ENCODE data around the gene CNOT6L.

DNA sequence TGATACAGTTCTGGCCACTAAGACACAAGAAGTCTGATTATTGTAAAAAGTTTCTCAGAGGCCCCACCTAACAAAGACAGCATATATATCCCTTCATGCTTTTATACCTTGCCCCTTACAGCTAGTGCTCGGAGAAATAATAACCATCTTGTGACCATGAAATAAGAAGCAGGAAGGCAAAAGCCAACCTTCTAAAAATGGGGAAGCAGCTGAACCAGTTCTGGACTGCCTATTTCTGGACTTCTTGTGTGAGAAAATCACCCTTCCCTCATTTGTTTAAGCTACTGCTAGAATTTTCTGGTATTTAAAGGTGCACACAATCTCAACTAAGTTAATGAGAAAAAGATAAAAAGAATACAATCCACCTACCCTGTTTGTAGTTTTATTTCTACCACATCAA, 87.5 kb downstream of the CNOT6L start:
- TF ChIP-seq, protein P1, sequence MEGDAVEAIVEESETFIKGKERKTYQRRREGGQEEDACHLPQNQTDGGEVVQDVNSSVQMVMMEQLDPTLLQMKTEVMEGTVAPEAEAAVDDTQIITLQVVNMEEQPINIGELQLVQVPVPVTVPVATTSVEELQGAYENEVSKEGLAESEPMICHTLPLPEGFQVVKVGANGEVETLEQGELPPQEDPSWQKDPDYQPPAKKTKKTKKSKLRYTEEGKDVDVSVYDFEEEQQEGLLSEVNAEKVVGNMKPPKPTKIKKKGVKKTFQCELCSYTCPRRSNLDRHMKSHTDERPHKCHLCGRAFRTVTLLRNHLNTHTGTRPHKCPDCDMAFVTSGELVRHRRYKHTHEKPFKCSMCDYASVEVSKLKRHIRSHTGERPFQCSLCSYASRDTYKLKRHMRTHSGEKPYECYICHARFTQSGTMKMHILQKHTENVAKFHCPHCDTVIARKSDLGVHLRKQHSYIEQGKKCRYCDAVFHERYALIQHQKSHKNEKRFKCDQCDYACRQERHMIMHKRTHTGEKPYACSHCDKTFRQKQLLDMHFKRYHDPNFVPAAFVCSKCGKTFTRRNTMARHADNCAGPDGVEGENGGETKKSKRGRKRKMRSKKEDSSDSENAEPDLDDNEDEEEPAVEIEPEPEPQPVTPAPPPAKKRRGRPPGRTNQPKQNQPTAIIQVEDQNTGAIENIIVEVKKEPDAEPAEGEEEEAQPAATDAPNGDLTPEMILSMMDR (IDR thresholded peaks at IDR 0.05; ENCODE audit: poor library complexity, severe bottlenecking) = no peak
- TF ChIP-seq MXI1 (conservative IDR thresholded peaks at IDR 0.05; ENCODE audit: poor library complexity, severe bottlenecking) (no peak), EZH2 (IDR thresholded peaks at IDR 0.05; ENCODE audit: borderline replicate concordance, insufficient read depth, low read length, poor library complexity, severe bottlenecking) (no peak), RAD21 (conservative IDR thresholded peaks at IDR 0.05) (no peak), SMC3 (conservative IDR thresholded peaks at IDR 0.05; ENCODE audit: poor library complexity) (no peak), POLR2AphosphoS5 (IDR thresholded peaks at IDR 0.05) (no peak), EP300 (conservative IDR thresholded peaks at IDR 0.05; ENCODE audit: poor library complexity, severe bottlenecking) (no peak)
- TF ChIP-seq, protein P2, sequence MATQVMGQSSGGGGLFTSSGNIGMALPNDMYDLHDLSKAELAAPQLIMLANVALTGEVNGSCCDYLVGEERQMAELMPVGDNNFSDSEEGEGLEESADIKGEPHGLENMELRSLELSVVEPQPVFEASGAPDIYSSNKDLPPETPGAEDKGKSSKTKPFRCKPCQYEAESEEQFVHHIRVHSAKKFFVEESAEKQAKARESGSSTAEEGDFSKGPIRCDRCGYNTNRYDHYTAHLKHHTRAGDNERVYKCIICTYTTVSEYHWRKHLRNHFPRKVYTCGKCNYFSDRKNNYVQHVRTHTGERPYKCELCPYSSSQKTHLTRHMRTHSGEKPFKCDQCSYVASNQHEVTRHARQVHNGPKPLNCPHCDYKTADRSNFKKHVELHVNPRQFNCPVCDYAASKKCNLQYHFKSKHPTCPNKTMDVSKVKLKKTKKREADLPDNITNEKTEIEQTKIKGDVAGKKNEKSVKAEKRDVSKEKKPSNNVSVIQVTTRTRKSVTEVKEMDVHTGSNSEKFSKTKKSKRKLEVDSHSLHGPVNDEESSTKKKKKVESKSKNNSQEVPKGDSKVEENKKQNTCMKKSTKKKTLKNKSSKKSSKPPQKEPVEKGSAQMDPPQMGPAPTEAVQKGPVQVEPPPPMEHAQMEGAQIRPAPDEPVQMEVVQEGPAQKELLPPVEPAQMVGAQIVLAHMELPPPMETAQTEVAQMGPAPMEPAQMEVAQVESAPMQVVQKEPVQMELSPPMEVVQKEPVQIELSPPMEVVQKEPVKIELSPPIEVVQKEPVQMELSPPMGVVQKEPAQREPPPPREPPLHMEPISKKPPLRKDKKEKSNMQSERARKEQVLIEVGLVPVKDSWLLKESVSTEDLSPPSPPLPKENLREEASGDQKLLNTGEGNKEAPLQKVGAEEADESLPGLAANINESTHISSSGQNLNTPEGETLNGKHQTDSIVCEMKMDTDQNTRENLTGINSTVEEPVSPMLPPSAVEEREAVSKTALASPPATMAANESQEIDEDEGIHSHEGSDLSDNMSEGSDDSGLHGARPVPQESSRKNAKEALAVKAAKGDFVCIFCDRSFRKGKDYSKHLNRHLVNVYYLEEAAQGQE (IDR thresholded peaks at IDR 0.05; ENCODE audit: borderline replicate concordance) = no peak

Measured in neural cell (in vitro differentiated cells).